ENCODE data around the gene CRELD1.

Gene CRELD1

DNA sequence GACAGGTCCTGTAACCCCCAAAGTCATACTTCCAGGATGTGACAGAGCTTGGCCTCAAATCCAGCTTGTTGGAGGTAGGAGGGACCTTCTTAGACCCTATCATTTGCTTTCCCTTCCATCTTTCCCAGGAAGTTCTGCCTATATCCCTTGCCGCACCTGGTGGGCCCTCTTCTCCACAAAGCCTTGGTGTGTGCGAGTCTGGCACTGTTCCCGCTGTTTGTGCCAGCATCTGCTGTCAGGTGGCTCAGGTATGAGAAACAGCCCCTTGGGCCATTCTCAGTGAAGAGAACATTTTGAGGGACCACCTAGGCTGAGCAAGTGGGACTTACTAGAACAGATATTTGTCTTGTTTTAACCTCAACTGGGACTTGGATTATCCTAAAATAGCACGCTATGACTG is 29.7 kb upstream of the CRELD1 start:
- in situ Hi-C loops (cut with HindIII; ENCODE audit: low sequenced_read_pairs): no loop called here

DNA sequence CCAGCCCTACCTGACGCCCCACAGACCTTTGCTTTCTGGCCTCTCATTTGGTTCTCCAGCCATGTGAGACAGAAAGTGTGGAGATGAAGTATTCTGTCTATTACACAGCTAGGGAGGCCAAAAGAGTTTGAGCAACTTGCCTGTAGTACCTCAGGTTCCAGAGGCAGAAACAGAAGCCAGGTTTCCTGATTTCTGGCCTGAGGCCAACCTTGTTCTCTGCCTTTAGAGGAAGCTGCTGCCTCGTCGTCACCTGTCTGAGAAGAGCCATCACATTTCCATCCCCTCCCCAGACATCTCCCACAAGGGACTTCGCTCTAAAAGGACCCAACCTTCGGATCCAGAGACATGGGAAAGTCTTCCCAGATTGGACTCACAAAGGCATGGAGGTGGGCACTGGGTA is 27.2 kb upstream of the CRELD1 start:
- in situ Hi-C loops (cut with HindIII; ENCODE audit: low sequenced_read_pairs): no loop called here
- no peak for DNase-seq (ENCODE audit: low read depth)
- no peak overlapping the region for H3K4me3 ChIP-seq (ENCODE audit: low read depth, low read length)
- TF ChIP-seq, protein P1, sequence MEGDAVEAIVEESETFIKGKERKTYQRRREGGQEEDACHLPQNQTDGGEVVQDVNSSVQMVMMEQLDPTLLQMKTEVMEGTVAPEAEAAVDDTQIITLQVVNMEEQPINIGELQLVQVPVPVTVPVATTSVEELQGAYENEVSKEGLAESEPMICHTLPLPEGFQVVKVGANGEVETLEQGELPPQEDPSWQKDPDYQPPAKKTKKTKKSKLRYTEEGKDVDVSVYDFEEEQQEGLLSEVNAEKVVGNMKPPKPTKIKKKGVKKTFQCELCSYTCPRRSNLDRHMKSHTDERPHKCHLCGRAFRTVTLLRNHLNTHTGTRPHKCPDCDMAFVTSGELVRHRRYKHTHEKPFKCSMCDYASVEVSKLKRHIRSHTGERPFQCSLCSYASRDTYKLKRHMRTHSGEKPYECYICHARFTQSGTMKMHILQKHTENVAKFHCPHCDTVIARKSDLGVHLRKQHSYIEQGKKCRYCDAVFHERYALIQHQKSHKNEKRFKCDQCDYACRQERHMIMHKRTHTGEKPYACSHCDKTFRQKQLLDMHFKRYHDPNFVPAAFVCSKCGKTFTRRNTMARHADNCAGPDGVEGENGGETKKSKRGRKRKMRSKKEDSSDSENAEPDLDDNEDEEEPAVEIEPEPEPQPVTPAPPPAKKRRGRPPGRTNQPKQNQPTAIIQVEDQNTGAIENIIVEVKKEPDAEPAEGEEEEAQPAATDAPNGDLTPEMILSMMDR (IDR thresholded peaks at IDR 0.05; ENCODE audit: low read depth, low read length, missing control alignments): no peak

More for the DNA sequence above, 29.7 kb upstream of the CRELD1 start:
- no peak overlapping the region for H3K4me3 ChIP-seq (ENCODE audit: low read depth, low read length)
- TF ChIP-seq, protein P1 (IDR thresholded peaks at IDR 0.05; ENCODE audit: low read depth, low read length, missing control alignments): no peak
- no peak for DNase-seq (ENCODE audit: low read depth)

DNA sequence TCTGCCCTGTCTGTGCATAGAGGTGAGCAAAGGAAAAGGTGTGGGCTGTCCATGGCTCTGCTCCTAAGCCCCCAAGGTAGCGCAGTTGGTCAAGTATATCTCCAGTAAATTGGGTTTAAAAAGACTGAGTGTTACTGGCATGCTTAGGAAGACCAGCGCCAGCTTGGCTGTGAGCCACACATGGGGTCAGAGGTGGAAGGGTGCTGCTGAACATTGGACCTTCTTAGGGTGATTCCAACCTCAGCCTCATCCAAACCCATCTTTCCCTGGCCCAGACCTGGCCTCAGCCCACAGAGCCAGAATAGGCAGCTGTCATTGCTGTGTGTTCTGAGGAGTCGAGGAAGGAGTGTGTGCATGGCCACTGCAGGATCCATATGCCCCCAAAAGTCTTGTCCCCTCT is 25.3 kb upstream of the CRELD1 start:
- in situ Hi-C loops (cut with HindIII; ENCODE audit: low sequenced_read_pairs): no loop called here
- TF ChIP-seq, protein P1 (IDR thresholded peaks at IDR 0.05; ENCODE audit: low read depth, low read length, missing control alignments): no peak
- DNase-seq (ENCODE audit: low read depth): no peak
- no peak overlapping the region for H3K4me3 ChIP-seq (ENCODE audit: low read depth, low read length)

DNA sequence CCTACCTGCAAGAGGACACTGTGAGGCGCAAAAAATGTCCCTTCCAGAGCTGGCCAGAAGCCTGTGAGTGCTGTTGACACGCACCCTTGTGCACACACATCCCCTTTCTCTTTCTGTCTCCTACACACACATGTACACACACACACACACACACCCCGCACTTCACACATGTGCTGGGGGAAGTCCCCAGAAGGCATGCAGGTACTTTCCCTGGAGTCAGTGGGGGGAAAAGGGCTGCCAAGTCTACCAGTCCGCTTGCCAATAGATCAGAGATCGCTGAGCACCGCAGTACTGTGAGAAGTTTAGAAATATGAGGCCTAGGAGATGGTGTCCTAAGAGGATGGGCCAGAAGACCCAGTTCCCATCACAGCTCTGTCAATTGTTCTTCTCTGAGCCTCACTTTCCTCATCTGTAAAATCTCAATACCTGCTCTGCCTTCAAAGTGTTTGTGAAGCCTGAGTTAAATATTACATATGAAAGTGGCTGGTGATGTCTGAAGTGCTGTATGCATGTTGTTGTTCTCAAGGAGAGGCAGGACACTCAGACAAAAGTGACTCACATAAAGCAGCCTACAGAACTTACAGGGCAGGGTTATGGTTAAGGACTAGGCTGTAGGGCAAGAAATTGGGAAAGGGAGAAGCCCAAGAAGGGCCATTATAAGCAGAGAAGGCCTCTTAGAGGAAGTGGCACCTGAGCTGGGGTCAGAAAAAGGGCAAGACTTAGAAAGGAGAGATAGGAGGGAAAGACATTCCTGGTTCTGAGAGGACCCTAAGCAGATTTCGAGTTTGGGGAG is 24.2 kb upstream of the CRELD1 start:
- DNase-seq (ENCODE audit: low read depth): no peak
- H3K4me3 ChIP-seq (ENCODE audit: low read depth, low read length): no peak overlapping the region
- TF ChIP-seq, protein P1 (IDR thresholded peaks at IDR 0.05; ENCODE audit: low read depth, low read length, missing control alignments): no peak
- in situ Hi-C loops (cut with HindIII; ENCODE audit: low sequenced_read_pairs): no loop called here

DNA sequence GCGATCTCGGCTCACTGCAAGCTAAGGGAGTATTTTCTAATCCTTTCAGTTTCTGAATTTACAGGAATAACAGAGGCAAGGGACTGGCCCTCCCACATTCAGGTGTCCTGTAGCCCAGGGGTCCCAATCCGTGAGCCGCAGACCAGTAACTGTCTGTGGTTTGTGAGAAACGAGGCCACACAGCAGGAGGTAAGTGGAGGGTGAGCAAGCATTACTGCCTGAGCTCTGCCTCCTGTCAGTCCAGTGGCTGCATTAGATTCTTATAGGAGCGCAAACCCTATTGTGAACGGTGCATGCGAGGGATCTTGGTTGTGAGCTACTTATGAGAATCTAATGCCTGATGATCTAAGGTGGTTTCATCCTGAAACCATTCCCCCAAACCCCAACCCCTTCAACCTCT is 21.8 kb upstream of the CRELD1 start:
- in situ Hi-C loops (cut with HindIII; ENCODE audit: low sequenced_read_pairs): no loop called here
- TF ChIP-seq, protein P1 (IDR thresholded peaks at IDR 0.05; ENCODE audit: low read depth, low read length, missing control alignments): no peak

DNA sequence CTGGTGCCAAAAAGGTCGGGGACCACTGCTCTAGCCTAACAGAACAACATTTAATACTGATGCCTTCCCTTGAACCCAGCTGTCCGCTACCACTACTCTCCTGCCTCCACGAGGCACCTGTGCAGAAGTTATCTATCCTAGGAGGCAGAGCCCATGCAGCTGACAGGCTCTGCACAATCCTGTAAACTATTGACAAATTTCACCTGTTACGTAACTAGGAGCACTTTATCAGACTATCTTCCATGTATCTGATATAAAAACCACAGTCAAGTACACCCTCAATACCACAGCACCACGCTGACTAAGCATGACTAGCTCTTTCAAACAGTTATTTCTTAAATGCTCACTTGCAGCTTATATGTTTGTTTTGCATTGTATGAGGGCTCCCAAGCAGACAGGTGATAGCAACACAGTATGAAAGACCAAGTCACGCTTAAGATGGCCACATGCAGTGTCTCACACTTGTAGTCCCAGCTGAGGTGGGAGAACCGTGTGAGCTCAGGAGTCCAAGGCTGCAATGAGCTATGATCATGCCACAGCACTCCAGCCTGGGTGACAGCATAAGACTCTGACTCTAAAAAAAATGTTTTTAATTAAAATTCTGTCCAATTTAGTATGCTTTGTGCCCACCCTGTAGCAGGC is 21.2 kb upstream of the CRELD1 start:
- TF ChIP-seq, protein P1 (IDR thresholded peaks at IDR 0.05; ENCODE audit: low read depth, low read length, missing control alignments): no peak
- H3K4me3 ChIP-seq (ENCODE audit: low read depth, low read length): no peak overlapping the region
- in situ Hi-C loops (cut with HindIII; ENCODE audit: low sequenced_read_pairs): no loop called here
- peak; percentile 26 for DNase-seq (ENCODE audit: low read depth)

More for the DNA sequence above, 21.8 kb upstream of the CRELD1 start:
- DNase-seq (ENCODE audit: low read depth): no peak
- no peak overlapping the region for H3K4me3 ChIP-seq (ENCODE audit: low read depth, low read length)
